Neural crest cell (in vitro differentiated cells): ENCODE results near the gene TSC22D3. TPM values are rescaled to one million over a fixed set of nuclear protein-coding genes. Genes with fewer than 3 reads are reported as not detected.

Experiments used
- DNase-seq: peaks from one replicate; pipeline ENCODE4 v3.0.0; 2021; ENCODE audit warnings: low read depth, mixed read lengths, low spot score
- H3K27ac Mint-ChIP-seq: one replicate; pipeline ENCODE4 v1.8.0; 2021; ENCODE audit warnings: mild to moderate bottlenecking, mixed read lengths; ENCODE audit not compliant: unreplicated experiment
- H3K27me3 Mint-ChIP-seq: 2 replicates; pipeline ENCODE4 v1.8.0; 2021; ENCODE audit warnings: low read depth, mild to moderate bottlenecking, mixed read lengths
- H3K36me3 Mint-ChIP-seq: 2 replicates; pipeline ENCODE4 v1.8.0; 2021; ENCODE audit warnings: low read depth, mild to moderate bottlenecking, mixed read lengths
- H3K4me1 Mint-ChIP-seq: 2 replicates; pipeline ENCODE4 v1.8.0; 2021; ENCODE audit warnings: mixed read lengths
- H3K4me3 Mint-ChIP-seq: one replicate; pipeline ENCODE4 v1.8.0; 2021; ENCODE audit warnings: mild to moderate bottlenecking, mixed read lengths
- H3K9me3 Mint-ChIP-seq: 2 replicates; pipeline ENCODE4 v1.8.0; 2021; ENCODE audit warnings: mixed read lengths
- total RNA-seq: library from RNA; stranded (reverse); gene quantifications from 2 replicates; pipeline ENCODE4 v1.2.1, GENCODE V29; 2021
- TF ChIP-seq, protein P1 (sequence below): fragments of 200-600 bp; sonication (generic); conservative IDR thresholded peaks from 2 replicates; pipeline ENCODE4 v1.5.0; 2021; ENCODE audit warnings: antibody characterized with exemption, mild to moderate bottlenecking

The TSC22D3 gene
- total RNA-seq, 1 donor from 2014 or later, result 22.3 TPM

DNA sequence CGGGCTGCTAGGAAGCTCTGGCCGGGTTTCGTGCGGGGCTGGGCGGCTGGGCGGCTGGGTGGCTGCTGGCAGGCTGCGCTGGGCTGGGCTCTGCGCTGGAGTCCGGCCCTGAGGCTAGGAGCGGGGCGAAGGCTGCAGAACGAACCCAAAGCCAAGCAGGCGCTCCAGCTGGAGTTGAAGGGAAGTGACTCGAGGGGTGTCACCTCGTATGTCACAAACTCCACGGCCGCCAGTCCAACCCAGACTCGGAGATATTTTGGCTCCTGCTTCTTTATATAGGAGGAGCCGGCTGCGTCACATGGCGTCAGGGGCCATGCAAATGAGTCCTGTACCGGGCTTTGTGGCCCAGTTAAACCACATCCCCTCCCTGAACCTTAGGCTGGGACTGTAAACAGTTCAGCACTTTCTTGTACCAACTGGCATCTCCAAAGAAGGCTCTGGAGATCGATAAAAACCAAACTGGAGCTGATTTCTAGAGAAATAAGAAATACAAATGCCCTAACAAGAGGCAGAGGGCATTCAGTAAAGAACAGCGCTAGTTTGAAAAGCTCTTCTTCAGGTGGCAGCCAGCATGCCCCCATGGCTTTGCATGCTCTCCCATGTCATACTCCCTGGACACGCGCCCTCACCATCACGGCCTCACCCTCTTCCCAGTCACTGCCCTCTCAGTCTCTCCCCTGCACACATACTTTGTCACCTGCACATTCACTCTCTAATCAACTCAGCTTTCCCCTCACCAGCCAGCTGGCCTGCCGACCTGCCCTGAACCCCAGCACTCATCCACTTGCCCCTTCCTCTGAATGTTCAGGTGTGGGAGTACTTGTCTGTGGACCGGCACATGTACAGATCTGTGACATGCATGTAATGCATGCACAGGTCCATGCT, 58.5 kb downstream of the TSC22D3 start:
- Mint-ChIP-seq H3K27me3 (no peaks in the 10 kb centered on the region), H3K27ac (no peak overlapping the region), H3K9me3 (peaks cover 2% of the 10 kb centered on the region), H3K4me3 (peak overlapping the region; percentile 88), H3K4me1 (peaks cover 20% of the 10 kb centered on the region), H3K36me3 (no peaks in the 10 kb centered on the region)
- DNase-seq, result peak; percentile 12
- TF ChIP-seq, protein P1, sequence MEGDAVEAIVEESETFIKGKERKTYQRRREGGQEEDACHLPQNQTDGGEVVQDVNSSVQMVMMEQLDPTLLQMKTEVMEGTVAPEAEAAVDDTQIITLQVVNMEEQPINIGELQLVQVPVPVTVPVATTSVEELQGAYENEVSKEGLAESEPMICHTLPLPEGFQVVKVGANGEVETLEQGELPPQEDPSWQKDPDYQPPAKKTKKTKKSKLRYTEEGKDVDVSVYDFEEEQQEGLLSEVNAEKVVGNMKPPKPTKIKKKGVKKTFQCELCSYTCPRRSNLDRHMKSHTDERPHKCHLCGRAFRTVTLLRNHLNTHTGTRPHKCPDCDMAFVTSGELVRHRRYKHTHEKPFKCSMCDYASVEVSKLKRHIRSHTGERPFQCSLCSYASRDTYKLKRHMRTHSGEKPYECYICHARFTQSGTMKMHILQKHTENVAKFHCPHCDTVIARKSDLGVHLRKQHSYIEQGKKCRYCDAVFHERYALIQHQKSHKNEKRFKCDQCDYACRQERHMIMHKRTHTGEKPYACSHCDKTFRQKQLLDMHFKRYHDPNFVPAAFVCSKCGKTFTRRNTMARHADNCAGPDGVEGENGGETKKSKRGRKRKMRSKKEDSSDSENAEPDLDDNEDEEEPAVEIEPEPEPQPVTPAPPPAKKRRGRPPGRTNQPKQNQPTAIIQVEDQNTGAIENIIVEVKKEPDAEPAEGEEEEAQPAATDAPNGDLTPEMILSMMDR, result no peak

DNA sequence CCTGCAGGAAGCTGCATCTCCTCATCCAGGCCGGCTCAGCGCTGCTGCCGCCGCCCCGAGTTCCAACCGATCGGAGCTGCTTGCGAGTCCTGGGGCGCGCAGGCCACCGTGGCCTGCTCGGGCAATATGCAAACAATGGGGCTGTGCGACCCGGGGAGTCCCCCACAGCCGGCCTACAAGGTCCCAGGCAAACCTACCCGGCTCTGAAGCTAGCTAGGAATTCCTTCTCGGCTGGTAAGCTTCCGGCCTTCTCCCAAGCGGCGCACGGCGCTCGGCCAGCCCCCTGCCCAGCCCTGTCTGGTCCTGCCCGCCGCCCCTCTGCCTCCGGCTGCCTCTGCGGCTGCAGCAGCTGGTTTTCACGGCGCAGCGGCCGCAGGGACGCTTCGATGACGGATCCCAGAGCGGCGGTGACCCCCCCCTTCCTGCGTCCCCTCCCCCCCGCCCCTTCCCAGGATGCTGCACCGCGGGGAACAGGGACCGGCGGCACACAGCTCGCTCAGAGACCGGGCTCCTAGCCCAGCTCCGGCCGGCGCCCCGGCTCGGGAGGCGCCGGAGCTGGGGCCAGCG, 59.4 kb downstream of the TSC22D3 start:
- H3K36me3 Mint-ChIP-seq, result no peaks in the 10 kb centered on the region
- no peaks in the 10 kb centered on the region for H3K27me3 Mint-ChIP-seq
- H3K4me3 Mint-ChIP-seq, result peak overlapping the region; percentile 92
- peaks cover 2% of the 10 kb centered on the region for H3K9me3 Mint-ChIP-seq
- peak overlapping the region; percentile 95 for H3K27ac Mint-ChIP-seq
- peaks cover 23% of the 10 kb centered on the region for H3K4me1 Mint-ChIP-seq
- TF ChIP-seq, protein P1, result no peak
- DNase-seq, result peak; percentile 29

DNA sequence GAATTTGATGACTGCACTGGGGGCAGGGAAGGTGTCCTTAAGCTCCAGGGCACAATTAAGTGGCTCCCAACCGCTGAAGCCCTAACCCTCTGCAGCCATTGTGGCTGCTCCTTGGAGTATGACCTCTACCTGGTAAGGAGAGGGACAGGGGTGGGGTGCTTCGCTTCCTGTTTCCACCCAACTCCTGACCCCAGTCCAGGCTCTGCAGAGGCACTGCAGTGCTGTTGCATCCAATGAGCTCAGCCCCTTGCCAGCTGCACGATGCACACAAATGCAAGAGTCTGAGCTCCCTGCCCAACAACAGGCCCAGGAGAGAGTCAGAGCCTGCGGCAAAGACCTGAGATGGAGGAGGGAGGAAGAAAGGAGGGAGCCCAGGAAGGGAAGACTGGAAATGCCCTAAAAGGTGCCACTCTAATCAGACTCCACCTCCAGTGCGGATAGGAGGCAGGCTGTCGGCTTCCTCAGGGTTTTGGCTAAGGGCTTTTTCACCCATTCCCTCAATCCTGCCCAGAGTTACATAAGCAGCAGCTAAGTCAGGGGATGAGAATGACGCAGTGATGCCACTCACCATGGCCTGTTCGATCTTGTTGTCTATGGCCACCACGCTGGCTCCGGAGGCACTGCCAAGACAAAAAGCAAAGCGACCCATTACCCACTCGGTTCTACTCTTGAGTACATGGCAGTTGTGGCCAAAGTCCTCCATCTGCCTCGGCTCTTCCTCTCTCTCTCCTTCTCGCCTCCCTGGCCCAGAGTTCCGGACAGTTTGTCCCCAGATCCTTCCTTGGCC, 60.1 kb downstream of the TSC22D3 start:
- no peak for DNase-seq
- Mint-ChIP-seq H3K36me3 (no peaks in the 10 kb centered on the region), H3K9me3 (peaks cover 2% of the 10 kb centered on the region), H3K4me1 (peaks cover 30% of the 10 kb centered on the region), H3K4me3 (peak overlapping the region; percentile 92), H3K27me3 (no peaks in the 10 kb centered on the region), H3K27ac (peak overlapping the region; percentile 95)
- TF ChIP-seq, protein P1, result no peak

DNA sequence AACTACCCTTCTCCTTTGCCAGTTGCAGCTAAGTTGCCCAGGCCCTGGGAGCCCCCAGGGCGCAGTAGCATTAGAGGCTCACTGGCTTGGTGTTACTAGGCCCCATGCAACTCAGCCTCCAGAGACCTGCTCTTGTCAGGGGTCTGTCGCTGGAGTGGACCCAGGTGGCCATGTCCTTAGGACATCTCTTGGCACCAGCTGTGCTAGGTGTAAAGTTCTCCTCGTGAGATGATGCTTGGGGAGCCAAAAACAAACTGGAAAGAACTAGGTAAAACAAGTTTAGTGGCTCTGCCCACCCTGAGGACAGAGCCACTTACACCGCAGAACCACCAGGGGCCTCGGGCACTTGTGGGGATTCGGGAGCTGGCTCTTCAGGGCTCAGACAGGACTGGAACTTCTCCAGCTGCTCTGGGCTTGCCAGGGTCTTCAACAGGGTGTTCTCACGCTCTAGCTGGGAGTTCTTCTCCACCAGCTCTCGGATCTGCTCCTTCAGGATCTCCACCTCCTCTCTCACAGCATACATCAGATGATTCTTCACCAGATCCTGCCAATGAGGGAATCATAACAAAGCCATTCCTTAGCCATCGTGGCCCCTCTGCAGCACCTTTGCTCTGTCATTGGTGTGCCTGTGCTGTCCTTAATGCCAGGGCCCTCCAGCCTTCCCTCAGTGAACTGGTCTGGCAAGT, 61.2 kb downstream of the TSC22D3 start:
- TF ChIP-seq, protein P1, result no peak
- Mint-ChIP-seq H3K36me3 (no peaks in the 10 kb centered on the region), H3K4me3 (no peak overlapping the region), H3K27me3 (no peaks in the 10 kb centered on the region), H3K4me1 (peaks cover 31% of the 10 kb centered on the region), H3K9me3 (peaks cover 2% of the 10 kb centered on the region), H3K27ac (no peak overlapping the region)
- no peak for DNase-seq
